Measurements from ENCODE around the gene PANK4. TPM values are rescaled to one million over a fixed set of nuclear protein-coding genes. Genes with fewer than 3 reads are reported as not detected.

Gene PANK4
- total RNA-seq, 2 experiments from 2014 or later, result 86.5 to 88.9 TPM

DNA sequence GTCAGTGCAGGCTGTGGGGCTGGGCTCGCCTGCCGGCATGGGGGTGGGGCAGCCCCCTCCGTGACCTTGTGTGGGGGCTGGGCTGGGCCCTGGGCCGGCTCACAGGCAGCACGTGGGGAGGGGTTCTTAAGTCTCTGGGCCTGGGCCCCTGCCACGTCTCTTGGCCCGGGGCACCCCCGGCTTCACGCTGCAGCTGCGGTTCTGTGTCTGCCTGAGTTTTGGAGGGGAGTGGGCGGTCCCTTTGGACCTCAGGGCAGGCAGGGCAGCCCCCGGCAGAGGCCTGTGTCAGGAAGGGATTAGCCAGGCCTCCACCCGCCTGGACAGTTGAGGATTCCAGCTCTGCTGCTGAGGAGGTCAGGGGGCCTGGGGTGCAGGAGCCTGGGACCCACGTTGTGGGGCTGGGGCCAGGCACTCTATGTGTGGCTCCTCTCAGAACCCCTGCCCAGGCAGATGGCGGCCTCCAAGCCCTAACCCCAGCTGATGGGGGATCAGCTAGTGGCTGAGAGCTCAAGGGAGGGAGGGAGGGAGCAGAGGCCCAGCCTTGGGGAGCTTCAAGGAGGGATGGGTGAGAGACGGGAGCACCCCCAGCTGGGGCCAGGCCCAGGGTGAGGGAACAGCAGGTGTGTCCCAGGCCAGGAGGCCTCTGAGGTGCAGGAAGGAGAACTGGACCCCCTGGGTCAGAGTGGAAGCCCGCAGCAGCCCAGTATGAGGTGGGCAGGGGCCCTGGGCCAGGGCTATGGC lies 52.1 kb downstream of the PANK4 start:
- no peak for DNase-seq
- H3K27ac Mint-ChIP-seq, result no peak overlapping the region
- no peak for ATAC-seq (ENCODE audit: low read depth)
- POLR2A ChIA-PET, result no interaction called here
- no peaks in the 10 kb centered on the region for H3K4me1 Mint-ChIP-seq
- H3K36me3 Mint-ChIP-seq, result no peaks in the 10 kb centered on the region
- no peaks in the 10 kb centered on the region for H3K9me3 Mint-ChIP-seq
- H3K4me3 Mint-ChIP-seq, result no peak overlapping the region
- H3K27me3 Mint-ChIP-seq, result no peaks in the 10 kb centered on the region

DNA sequence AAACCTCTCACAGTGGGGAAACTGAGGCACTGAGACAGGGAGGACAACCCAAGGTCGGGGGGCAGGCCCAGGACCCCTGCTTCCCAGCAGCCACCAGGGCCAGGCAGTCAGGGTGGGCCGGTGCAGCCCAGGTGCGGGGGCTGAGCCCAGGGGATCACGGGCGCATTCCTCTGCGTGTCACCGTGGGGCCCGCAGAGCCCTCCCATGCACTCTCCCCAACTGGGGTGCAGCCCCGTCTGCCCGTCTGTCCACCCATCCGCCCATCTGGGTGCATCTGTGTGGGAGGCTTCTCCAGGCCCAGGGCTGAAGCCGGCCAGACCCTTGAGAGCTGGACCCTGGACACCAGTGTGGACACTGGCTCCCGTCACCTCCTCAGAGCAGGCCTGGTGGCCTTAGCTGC lies 53.2 kb downstream of the PANK4 start:
- no peaks in the 10 kb centered on the region for H3K4me1 Mint-ChIP-seq
- POLR2A ChIA-PET, result no interaction called here
- no peaks in the 10 kb centered on the region for H3K36me3 Mint-ChIP-seq
- no peak overlapping the region for H3K27ac Mint-ChIP-seq
- H3K27me3 Mint-ChIP-seq, result no peaks in the 10 kb centered on the region
- ATAC-seq (ENCODE audit: low read depth) (no peak), DNase-seq (no peak)
- no peak overlapping the region for H3K4me3 Mint-ChIP-seq
- H3K9me3 Mint-ChIP-seq, result no peaks in the 10 kb centered on the region

DNA sequence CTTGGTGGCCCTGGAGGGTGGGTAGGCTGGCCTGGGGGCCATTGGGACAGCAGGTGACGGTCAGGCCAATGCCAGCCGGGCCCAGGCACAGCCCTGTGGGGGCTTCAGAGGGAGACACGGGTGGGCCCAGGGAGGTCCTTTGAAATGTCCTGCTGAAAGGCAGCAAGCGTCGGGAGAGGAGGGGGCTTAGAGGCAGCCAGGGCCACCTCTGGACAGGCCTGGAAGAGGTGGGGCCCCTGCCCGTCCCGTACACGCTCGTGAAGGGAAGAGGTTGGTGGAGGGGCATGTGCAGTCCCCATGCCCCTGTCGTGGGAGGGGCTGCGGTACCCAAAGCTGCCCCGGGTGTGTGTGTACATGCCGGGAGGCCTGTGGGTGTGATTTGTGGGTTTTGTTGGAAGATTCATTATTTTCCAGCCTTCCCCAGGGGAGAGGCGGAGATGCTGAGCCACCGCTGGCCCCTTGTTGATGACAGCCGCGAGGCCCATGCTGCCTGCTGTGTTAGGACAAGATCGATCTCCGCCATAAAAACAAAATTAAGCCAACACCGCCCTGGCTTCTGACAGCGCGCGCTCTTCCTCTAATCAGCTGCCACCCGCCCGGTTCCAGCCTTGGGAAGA lies 53.7 kb downstream of the PANK4 start:
- Mint-ChIP-seq H3K4me1 (no peaks in the 10 kb centered on the region), H3K36me3 (no peaks in the 10 kb centered on the region), H3K27me3 (no peaks in the 10 kb centered on the region), H3K4me3 (no peak overlapping the region), H3K9me3 (no peaks in the 10 kb centered on the region), H3K27ac (no peak overlapping the region)
- ATAC-seq (ENCODE audit: low read depth), result no peak
- POLR2A ChIA-PET, result no interaction called here
- no peak for DNase-seq

DNA sequence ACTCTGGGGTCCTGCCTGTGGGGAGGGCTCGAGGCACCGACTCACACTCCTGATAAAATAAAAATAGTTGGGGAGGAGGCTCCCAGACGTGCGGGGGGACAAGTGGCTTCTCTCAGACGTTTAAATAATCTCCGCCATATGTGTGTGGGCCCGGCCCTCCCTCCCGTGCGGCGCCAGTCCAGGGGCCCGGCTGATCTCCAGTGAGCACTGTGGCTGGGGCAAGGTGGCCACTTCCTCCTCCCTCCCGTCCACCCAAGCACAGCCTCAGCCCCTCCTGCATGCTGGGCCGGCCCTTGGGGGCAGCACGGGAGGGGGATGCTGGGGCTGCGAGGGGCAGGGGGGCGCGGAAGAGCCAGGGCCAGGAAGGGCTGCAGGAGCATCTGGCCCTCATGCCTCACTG lies 54.3 kb downstream of the PANK4 start:
- DNase-seq (no peak), ATAC-seq (ENCODE audit: low read depth) (no peak)
- no peak overlapping the region for H3K4me3 Mint-ChIP-seq
- H3K27me3 Mint-ChIP-seq, result no peaks in the 10 kb centered on the region
- POLR2A ChIA-PET, result no interaction called here
- H3K9me3 Mint-ChIP-seq, result no peaks in the 10 kb centered on the region
- H3K4me1 Mint-ChIP-seq, result no peaks in the 10 kb centered on the region
- no peak overlapping the region for H3K27ac Mint-ChIP-seq
- H3K36me3 Mint-ChIP-seq, result no peaks in the 10 kb centered on the region

DNA sequence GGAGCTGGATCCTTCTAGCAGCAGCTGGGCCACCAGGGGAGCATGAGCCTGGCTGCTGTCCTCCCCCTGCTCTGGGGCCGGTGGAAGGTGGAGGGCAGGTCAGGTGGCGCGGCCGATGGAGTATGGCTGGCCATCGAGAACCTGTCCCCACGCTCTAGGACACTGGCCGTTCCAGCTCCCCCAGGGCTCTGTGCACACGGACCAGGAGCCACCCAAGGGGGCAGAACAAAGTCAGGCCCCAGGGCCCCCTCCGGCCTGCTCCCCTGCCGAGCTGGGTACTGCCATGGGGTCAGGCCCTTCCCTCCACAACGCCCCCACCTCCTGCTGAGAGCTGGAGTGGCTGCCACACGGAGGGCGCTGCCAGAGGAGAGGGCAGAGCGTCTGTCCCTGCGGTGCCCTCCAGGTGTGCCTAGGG lies 54.8 kb downstream of the PANK4 start:
- Mint-ChIP-seq H3K36me3 (no peaks in the 10 kb centered on the region), H3K9me3 (no peaks in the 10 kb centered on the region), H3K27ac (no peak overlapping the region), H3K27me3 (no peaks in the 10 kb centered on the region), H3K4me1 (no peaks in the 10 kb centered on the region), H3K4me3 (no peak overlapping the region)
- POLR2A ChIA-PET, result no interaction called here
- DNase-seq (no peak), ATAC-seq (ENCODE audit: low read depth) (no peak)

DNA sequence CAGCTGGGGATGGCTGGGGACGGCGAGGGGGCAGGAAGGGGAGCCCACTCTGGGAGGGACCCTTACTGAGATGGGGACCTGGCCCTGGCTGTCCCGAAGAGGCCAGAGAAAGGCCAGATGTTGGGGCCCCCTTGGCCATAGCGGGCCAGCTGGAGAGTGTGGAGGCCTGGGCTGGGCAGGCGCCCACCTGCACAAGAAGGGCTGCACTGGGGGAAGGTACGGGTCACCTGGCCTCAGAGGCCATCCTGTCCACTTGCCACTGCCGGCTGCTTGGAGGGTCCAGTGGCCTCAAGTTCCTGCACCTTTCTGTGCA lies 55.3 kb downstream of the PANK4 start:
- Mint-ChIP-seq H3K27me3 (no peaks in the 10 kb centered on the region), H3K9me3 (no peaks in the 10 kb centered on the region), H3K4me3 (no peak overlapping the region), H3K36me3 (no peaks in the 10 kb centered on the region), H3K4me1 (no peaks in the 10 kb centered on the region), H3K27ac (no peak overlapping the region)
- POLR2A ChIA-PET, result no interaction called here
- DNase-seq, result no peak
- no peak for ATAC-seq (ENCODE audit: low read depth)

DNA sequence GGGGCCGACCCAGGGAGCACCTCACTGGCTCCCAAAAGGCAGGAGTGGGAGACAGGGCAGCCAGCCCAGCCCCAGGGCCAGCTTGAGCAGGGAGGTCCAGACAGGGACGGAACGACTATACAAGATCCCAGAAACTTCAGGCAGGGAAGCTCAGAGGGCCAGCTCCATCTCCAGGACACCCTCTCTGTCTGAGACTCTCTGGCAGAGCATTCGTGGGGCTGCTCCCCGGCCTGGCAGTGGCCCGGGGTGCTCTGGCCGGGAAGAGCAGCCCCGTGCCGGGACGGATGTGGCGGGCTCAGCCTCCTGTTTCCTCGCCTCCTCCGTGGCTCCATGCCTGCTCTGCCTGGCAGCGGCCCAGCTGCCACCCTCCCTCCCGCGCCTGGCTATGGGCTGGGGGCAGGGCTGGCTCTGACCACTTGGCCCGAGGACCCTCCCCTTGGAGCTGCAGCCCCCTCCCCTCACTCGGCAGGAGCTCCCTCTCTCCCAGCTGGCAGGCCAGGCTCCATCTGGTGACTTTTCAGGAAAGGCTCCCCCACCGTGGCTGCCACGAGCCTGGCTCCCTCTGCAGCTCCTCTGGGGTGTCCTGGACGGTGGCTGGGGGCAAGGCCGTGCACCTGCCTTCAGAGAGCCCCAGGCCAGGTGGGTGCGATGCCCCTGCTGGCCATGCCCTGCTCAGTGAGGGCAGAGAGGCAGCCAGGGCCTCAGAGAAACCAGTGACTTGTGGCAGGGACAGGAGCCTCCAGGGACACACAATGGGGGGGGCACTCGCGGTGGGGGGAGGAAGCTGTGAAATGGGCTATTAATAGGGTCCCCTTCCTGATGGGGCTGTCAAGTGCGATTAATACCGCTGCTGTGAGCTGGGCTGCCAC lies 55.9 kb downstream of the PANK4 start:
- Mint-ChIP-seq H3K27me3 (no peaks in the 10 kb centered on the region), H3K4me1 (no peaks in the 10 kb centered on the region), H3K4me3 (no peak overlapping the region), H3K9me3 (no peaks in the 10 kb centered on the region), H3K36me3 (no peaks in the 10 kb centered on the region), H3K27ac (no peak overlapping the region)
- DNase-seq (no peak), ATAC-seq (ENCODE audit: low read depth) (no peak)
- POLR2A ChIA-PET, result no interaction called here

DNA sequence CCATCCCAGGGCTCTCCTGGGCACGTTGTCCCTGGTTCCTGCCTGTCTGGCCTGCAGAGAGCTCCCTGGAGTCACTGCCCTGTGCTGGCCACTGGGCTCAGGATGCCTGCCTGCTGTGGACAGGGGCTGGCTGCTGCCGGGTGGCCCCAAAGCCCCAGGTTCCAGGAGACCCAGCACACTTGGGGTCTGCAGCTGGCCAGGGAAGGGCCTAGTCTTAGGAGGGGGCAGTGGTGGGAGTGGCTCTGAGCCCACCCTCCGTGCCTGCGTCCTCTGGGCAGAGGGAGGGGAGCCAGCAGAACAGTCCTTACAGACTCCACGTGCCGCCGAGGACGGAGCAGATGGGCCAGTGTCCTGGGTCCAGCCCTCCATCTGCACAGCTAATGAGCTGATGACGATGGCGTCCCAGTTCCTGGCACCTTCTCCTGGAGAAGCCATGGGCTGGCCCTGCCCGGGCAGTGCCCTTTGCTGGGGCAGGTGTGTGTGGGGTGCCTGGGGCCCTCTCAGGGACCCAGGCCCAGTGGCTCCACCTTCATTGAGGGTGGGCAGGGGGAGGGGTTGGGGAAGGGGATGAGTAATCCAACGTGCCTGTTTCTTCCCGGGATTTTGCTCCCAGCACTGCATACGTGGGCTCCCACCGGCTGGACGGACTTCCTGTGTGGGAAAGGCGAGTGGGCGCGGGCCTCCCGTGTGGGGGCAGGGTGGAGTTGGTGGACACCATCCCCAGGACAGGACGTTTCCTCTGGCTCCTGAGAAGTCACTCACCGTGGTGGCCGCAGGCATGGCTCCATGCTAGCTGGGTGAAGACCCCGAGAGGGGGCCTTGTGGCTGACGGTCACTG lies 57.1 kb downstream of the PANK4 start:
- POLR2A ChIA-PET, result no interaction called here

DNA sequence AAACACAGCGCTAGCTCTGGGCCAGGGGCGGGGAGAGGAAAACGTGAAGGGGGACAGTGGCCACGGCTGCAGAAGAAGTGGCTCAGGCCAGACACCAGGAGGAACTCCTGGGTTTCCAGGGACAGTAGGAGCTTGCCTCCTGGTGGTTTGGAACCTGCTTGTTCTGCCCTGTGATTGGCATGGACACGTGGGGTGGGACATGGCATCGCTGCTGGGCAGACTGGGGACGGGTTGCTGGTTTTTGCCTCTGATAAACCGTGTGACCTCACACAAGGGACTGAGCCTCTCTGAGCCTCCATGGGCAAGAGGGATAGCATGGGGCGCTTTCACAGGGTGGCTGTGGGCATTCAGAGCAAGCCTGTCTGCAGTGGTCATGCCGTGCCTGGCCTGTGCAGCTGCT lies 57.9 kb downstream of the PANK4 start:
- no peak overlapping the region for H3K4me3 Mint-ChIP-seq
- no peak for ATAC-seq (ENCODE audit: low read depth)
- no peaks in the 10 kb centered on the region for H3K4me1 Mint-ChIP-seq
- DNase-seq, result no peak
- H3K9me3 Mint-ChIP-seq, result no peaks in the 10 kb centered on the region
- POLR2A ChIA-PET, result no interaction called here
- H3K27me3 Mint-ChIP-seq, result no peaks in the 10 kb centered on the region
- H3K27ac Mint-ChIP-seq, result no peak overlapping the region
- no peaks in the 10 kb centered on the region for H3K36me3 Mint-ChIP-seq

More for the DNA sequence above, 57.1 kb downstream of the PANK4 start:
- H3K4me1 Mint-ChIP-seq, result no peaks in the 10 kb centered on the region
- DNase-seq (no peak), ATAC-seq (ENCODE audit: low read depth) (no peak)
- H3K4me3 Mint-ChIP-seq, result no peak overlapping the region
- H3K9me3 Mint-ChIP-seq, result no peaks in the 10 kb centered on the region
- H3K27me3 Mint-ChIP-seq, result no peaks in the 10 kb centered on the region
- H3K27ac Mint-ChIP-seq, result no peak overlapping the region
- no peaks in the 10 kb centered on the region for H3K36me3 Mint-ChIP-seq

DNA sequence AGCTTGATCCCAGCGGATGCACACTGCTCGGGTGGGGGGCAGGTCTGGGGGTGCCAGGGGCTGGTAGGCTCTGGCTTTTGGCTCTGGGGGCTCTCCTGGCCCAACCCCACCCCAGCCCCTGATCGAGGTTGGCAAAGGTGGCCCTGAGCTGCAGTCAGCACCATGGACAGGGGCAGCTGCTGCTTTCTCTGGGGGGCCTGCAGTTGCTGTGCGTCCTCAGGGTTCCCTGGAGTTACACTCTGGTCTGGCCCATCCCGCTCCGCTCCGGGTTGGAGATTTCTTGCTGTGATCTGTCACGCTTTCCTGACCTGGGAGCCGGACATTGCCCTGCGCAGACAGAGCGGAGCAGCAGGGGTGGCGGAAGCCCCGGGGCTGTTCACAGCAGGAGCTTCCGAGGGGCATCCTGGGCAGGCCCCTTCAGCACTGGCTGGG lies 58.3 kb downstream of the PANK4 start:
- peak; percentile 37 for ATAC-seq (ENCODE audit: low read depth)

DNA sequence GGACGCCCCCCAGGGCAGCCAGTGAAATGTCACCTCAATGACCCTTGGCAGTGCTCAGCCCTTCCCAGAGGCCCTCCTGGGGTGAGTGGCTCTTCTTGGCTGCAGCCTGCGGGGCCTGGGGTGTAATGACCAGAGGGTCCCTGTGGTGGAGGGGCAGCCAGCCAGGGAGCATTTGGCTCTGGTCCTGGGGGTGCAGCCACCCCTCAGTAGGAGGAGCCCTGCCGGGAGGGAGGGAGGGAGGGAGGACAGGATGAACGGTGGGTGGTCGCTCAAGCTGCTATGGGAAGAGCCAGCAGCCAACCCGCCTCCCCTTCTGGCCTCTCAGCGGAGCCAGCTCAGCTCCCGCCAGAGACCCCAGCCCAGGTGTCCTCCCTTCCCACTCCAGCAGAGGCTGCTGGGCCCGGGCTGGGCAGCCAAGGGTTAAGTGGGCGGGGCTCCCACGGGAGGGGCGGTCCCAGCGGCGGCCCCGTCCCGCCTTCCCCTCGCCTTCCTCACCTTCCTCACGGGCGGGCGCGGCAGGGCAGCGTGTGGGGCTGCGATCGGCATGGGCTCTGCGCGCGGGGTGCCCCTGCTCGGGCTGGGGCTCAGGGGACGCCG lies 59.3 kb downstream of the PANK4 start:
- H3K4me1 Mint-ChIP-seq, result no peaks in the 10 kb centered on the region
- H3K4me3 Mint-ChIP-seq, result no peak overlapping the region
- H3K9me3 Mint-ChIP-seq, result no peaks in the 10 kb centered on the region
- POLR2A ChIA-PET, result no interaction called here
- H3K27me3 Mint-ChIP-seq, result no peaks in the 10 kb centered on the region
- no peak overlapping the region for H3K27ac Mint-ChIP-seq
- DNase-seq, result peak; percentile 59
- ATAC-seq (ENCODE audit: low read depth), result no peak
- H3K36me3 Mint-ChIP-seq, result no peaks in the 10 kb centered on the region

More for the DNA sequence above, 58.3 kb downstream of the PANK4 start:
- DNase-seq, result peak; percentile 76
- Mint-ChIP-seq H3K27ac (no peak overlapping the region), H3K4me1 (no peaks in the 10 kb centered on the region), H3K36me3 (no peaks in the 10 kb centered on the region), H3K9me3 (no peaks in the 10 kb centered on the region), H3K27me3 (no peaks in the 10 kb centered on the region), H3K4me3 (no peak overlapping the region)
- POLR2A ChIA-PET, result no interaction called here

DNA sequence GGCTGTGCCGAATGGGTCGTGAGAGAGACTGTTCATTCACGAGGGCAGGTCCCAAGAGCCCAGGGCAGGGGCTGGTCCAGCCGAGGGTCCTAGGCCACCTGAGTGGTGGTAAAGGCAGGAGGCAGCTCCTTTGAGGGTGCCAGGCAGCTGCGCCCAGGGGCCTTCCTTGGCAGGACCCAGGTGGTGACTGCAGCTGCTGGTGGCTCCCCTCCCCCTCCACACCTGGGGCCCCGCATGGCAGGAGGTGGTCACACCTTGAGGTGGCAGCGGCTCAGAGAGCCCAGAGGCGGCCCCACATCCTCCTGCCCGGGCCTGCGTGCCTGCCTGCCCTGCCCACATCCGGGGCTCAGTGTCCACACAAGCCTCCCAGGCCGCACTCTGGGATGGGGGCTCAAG lies 60.1 kb downstream of the PANK4 start:
- H3K4me1 Mint-ChIP-seq, result no peaks in the 10 kb centered on the region
- ATAC-seq (ENCODE audit: low read depth), result no peak
- no peak overlapping the region for H3K4me3 Mint-ChIP-seq
- DNase-seq, result no peak
- no peak overlapping the region for H3K27ac Mint-ChIP-seq
- H3K36me3 Mint-ChIP-seq, result no peaks in the 10 kb centered on the region
- no peaks in the 10 kb centered on the region for H3K9me3 Mint-ChIP-seq
- no peaks in the 10 kb centered on the region for H3K27me3 Mint-ChIP-seq
- POLR2A ChIA-PET, result no interaction called here

Data from activated naive CD8-positive, alpha-beta T cell treated with anti-CD3 and anti-CD28 coated beads, Interleukin-2, amount 10 ng/mL, durations not matched to agents 7 days and 5 days (primary cell).